Vagina (tissue), 2 donors: ENCODE data around the gene PPP6R2.

Experiments
- CTCF ChIP-seq, 3 experiments: fragments of 450-650 bp in 2 of 3; fragments of 200-600 bp in 1 of 3; sonication (generic) in 1 of 3; IDR thresholded peaks; one replicate each; pipeline ENCODE4 v1.5.1; 2017 to 2019; ENCODE audit warnings: antibody characterized with exemption in 3 of 3, mild to moderate bottlenecking in 2 of 3, moderate library complexity in 2 of 3
- POLR2AphosphoS5 ChIP-seq, 2 donors: sonication (generic); formaldehyde crosslinking; IDR thresholded peaks; one replicate each; pipeline ENCODE4 v1.9.0; 2017; ENCODE audit warnings: antibody characterized with exemption in 2 of 2, mild to moderate bottlenecking in 2 of 2, low read depth in 1 of 2; ENCODE audit not compliant: insufficient read depth in 1 of 2

GRCh38 chr22:50343541-50343935, 411 bp downstream of the PPP6R2 start:
- no peak for TF ChIP-seq CTCF (IDR thresholded peaks at IDR 0.05)
- no peak for TF ChIP-seq POLR2AphosphoS5 (IDR thresholded peaks at IDR 0.05; ENCODE audit: insufficient read depth in 1 of 2, low read depth in 1 of 2)
